ENCODE results near the gene TBC1D3I.
"Not testable (repeated sequence)": the region's sequence is repeated elsewhere in the genome, so short reads cannot be mapped to it uniquely, and the experiment has no call there.

Gene TBC1D3I

GRCh38 chr17:36215406-36216308 is 48.7 kb downstream of the TBC1D3I start:
- H3K4me1 ChIP-seq (ENCODE audit: insufficient read depth, low read length); H3K4me3 ChIP-seq (ENCODE audit: low read length); H3K9ac ChIP-seq (ENCODE audit: low read depth, low read length); H3K27me3 ChIP-seq (ENCODE audit: insufficient read depth, low read length); H3K9me3 ChIP-seq (ENCODE audit: insufficient read depth, low read depth, low read length); H3K36me3 ChIP-seq (ENCODE audit: insufficient read depth, low read depth, low read length); H3K27ac ChIP-seq (ENCODE audit: low read length): not testable (repeated sequence)

GRCh38 chr17:36214918-36215317 is 49.5 kb downstream of the TBC1D3I start:
- Histone ChIP-seq H3K27ac (ENCODE audit: low read length) (no peak overlapping the region), H3K36me3 (ENCODE audit: insufficient read depth, low read depth, low read length) (no peaks in the 10 kb centered on the region), H3K27me3 (ENCODE audit: insufficient read depth, low read length) (no peaks in the 10 kb centered on the region), H3K4me1 (ENCODE audit: insufficient read depth, low read length) (no peaks in the 10 kb centered on the region), H3K9ac (ENCODE audit: low read depth, low read length) (no peak overlapping the region), H3K4me3 (ENCODE audit: low read length) (no peak overlapping the region), H3K9me3 (ENCODE audit: insufficient read depth, low read depth, low read length) (peaks cover 5% of the 10 kb centered on the region; the same call in 1 of the 2 replicates)

- no peak overlapping the region for H3K9ac ChIP-seq (ENCODE audit: low read depth, low read length)
- H3K27ac ChIP-seq (ENCODE audit: low read length), result no peak overlapping the region
- H3K4me1 ChIP-seq (ENCODE audit: insufficient read depth, low read length), result no peaks in the 10 kb centered on the region
- no peaks in the 10 kb centered on the region for H3K27me3 ChIP-seq (ENCODE audit: insufficient read depth, low read length)
- no peaks in the 10 kb centered on the region for H3K36me3 ChIP-seq (ENCODE audit: insufficient read depth, low read depth, low read length)
- H3K9me3 ChIP-seq (ENCODE audit: insufficient read depth, low read depth, low read length), result peaks cover 4% of the 10 kb centered on the region; the same call in 1 of the 2 replicates
- H3K4me3 ChIP-seq (ENCODE audit: low read length), result no peak overlapping the region
These were observed 50.7 kb downstream of the TBC1D3I start for GRCh38 chr17:36213695-36214094.

- H3K27me3 ChIP-seq (ENCODE audit: insufficient read depth, low read length), result no peaks in the 10 kb centered on the region
- H3K9ac ChIP-seq (ENCODE audit: low read depth, low read length), result no peak overlapping the region
- H3K9me3 ChIP-seq (ENCODE audit: insufficient read depth, low read depth, low read length), result no peaks in the 10 kb centered on the region
- no peaks in the 10 kb centered on the region for H3K36me3 ChIP-seq (ENCODE audit: insufficient read depth, low read depth, low read length)
- H3K4me1 ChIP-seq (ENCODE audit: insufficient read depth, low read length), result no peaks in the 10 kb centered on the region
- H3K27ac ChIP-seq (ENCODE audit: low read length), result no peak overlapping the region
- H3K4me3 ChIP-seq (ENCODE audit: low read length), result no peak overlapping the region
These were observed 51.4 kb downstream of the TBC1D3I start for GRCh38 chr17:36212966-36213365.

GRCh38 chr17:36212272-36212605 is 52.1 kb downstream of the TBC1D3I start:
- no peak overlapping the region for H3K27ac ChIP-seq (ENCODE audit: low read length)
- H3K9ac ChIP-seq (ENCODE audit: low read depth, low read length), result no peak overlapping the region
- no peaks in the 10 kb centered on the region for H3K4me1 ChIP-seq (ENCODE audit: insufficient read depth, low read length)
- H3K36me3 ChIP-seq (ENCODE audit: insufficient read depth, low read depth, low read length), result no peaks in the 10 kb centered on the region
- no peaks in the 10 kb centered on the region for H3K9me3 ChIP-seq (ENCODE audit: insufficient read depth, low read depth, low read length)
- H3K27me3 ChIP-seq (ENCODE audit: insufficient read depth, low read length), result no peaks in the 10 kb centered on the region
- H3K4me3 ChIP-seq (ENCODE audit: low read length), result no peak overlapping the region

- H3K9ac ChIP-seq (ENCODE audit: low read depth, low read length); H3K4me1 ChIP-seq (ENCODE audit: insufficient read depth, low read length); H3K27me3 ChIP-seq (ENCODE audit: insufficient read depth, low read length); H3K27ac ChIP-seq (ENCODE audit: low read length); H3K4me3 ChIP-seq (ENCODE audit: low read length); H3K9me3 ChIP-seq (ENCODE audit: insufficient read depth, low read depth, low read length); H3K36me3 ChIP-seq (ENCODE audit: insufficient read depth, low read depth, low read length): not testable (repeated sequence)
These were observed 52.7 kb downstream of the TBC1D3I start for GRCh38 chr17:36211484-36212271.

GRCh38 chr17:36210439-36211211 is 53.7 kb downstream of the TBC1D3I start, which contains the start of gene CCL4L2:
CCL4L2 (plus strand) TSS chr17:36211063.
- not testable (repeated sequence) for H3K4me3 ChIP-seq (ENCODE audit: low read length); H3K9me3 ChIP-seq (ENCODE audit: insufficient read depth, low read depth, low read length); H3K27me3 ChIP-seq (ENCODE audit: insufficient read depth, low read length); H3K36me3 ChIP-seq (ENCODE audit: insufficient read depth, low read depth, low read length); H3K27ac ChIP-seq (ENCODE audit: low read length); H3K9ac ChIP-seq (ENCODE audit: low read depth, low read length); H3K4me1 ChIP-seq (ENCODE audit: insufficient read depth, low read length)

- Histone ChIP-seq H3K4me1 (ENCODE audit: insufficient read depth, low read length) (no peaks in the 10 kb centered on the region), H3K9ac (ENCODE audit: low read depth, low read length) (no peak overlapping the region), H3K27ac (ENCODE audit: low read length) (no peak overlapping the region)
These were observed 54.8 kb downstream of the TBC1D3I start for GRCh38 chr17:36209575-36209974.

GRCh38 chr17:36207383-36207782 is 57.0 kb downstream of the TBC1D3I start:
- not testable (repeated sequence) for H3K9me3 ChIP-seq (ENCODE audit: insufficient read depth, low read depth, low read length); H3K27ac ChIP-seq (ENCODE audit: low read length); H3K4me1 ChIP-seq (ENCODE audit: insufficient read depth, low read length); H3K4me3 ChIP-seq (ENCODE audit: low read length); H3K36me3 ChIP-seq (ENCODE audit: insufficient read depth, low read depth, low read length); H3K27me3 ChIP-seq (ENCODE audit: insufficient read depth, low read length); H3K9ac ChIP-seq (ENCODE audit: low read depth, low read length)

More at GRCh38 chr17:36209575-36209974, 54.8 kb downstream of the TBC1D3I start:
- H3K36me3 ChIP-seq (ENCODE audit: insufficient read depth, low read depth, low read length), result no peaks in the 10 kb centered on the region
- no peak overlapping the region for H3K4me3 ChIP-seq (ENCODE audit: low read length)
- no peaks in the 10 kb centered on the region for H3K27me3 ChIP-seq (ENCODE audit: insufficient read depth, low read length)
- H3K9me3 ChIP-seq (ENCODE audit: insufficient read depth, low read depth, low read length), result no peaks in the 10 kb centered on the region

GRCh38 chr17:36206486-36206821 is 57.9 kb downstream of the TBC1D3I start:
- not testable (repeated sequence) for H3K4me1 ChIP-seq (ENCODE audit: insufficient read depth, low read length); H3K9ac ChIP-seq (ENCODE audit: low read depth, low read length); H3K27me3 ChIP-seq (ENCODE audit: insufficient read depth, low read length); H3K9me3 ChIP-seq (ENCODE audit: insufficient read depth, low read depth, low read length); H3K36me3 ChIP-seq (ENCODE audit: insufficient read depth, low read depth, low read length); H3K27ac ChIP-seq (ENCODE audit: low read length); H3K4me3 ChIP-seq (ENCODE audit: low read length)

- H3K36me3 ChIP-seq (ENCODE audit: insufficient read depth, low read depth, low read length), result no peaks in the 10 kb centered on the region
- no peak overlapping the region for H3K4me3 ChIP-seq (ENCODE audit: low read length)
- no peaks in the 10 kb centered on the region for H3K9me3 ChIP-seq (ENCODE audit: insufficient read depth, low read depth, low read length)
- no peak overlapping the region for H3K27ac ChIP-seq (ENCODE audit: low read length)
- H3K27me3 ChIP-seq (ENCODE audit: insufficient read depth, low read length), result no peaks in the 10 kb centered on the region
- no peak overlapping the region for H3K9ac ChIP-seq (ENCODE audit: low read depth, low read length)
- no peaks in the 10 kb centered on the region for H3K4me1 ChIP-seq (ENCODE audit: insufficient read depth, low read length)
These were observed 58.5 kb downstream of the TBC1D3I start for GRCh38 chr17:36205637-36206485.
